ENCODE data around the gene OXCT2. TPM values are rescaled to one million over a fixed set of nuclear protein-coding genes. Genes with fewer than 3 reads are reported as not detected.
"Not testable (repeated sequence)": the region's sequence is repeated elsewhere in the genome, so short reads cannot be mapped to it uniquely, and the experiment has no call there.

The OXCT2 gene
- total RNA-seq, 2 experiments from 2014 or later: not detected

DNA sequence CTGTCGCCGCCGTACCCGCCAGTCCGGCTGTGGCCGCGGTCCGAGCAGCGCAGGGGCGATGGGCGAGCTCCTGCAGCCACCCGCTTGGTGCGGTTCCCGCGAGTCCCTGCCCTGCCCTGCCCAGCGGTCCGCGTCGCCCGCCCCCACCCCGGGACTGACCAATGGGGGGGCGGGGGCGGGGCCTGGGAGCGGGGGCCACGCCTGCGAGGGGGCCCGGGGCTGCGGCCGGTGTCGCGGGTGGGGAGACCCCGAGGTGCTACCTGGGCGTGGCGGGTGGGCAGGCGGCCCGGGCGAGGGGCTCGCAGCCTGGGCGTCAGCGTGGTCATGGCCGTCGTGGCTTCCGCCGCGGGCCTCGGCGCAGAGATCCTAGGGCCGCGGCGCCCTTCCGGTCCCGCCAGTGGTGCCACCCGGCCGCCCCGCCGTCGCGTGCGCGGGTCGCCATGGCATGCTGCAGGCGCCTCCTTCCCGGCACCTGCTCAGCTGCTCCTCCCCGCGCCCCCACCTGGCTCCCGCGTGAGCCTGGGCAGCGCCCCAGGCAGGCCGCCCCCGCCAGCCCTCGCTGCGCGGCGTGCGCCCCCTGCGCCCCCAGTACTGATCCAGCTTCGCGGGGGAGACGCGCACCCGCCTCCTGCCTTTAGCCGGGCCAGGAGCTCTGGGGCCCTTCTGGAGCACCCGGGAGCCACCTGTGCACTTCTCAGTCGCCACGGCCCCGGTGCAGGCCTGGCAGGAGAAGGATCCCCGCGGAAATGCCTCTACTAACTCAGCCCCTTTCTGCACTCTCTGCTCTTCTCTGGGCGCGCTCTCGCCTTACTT, 17.8 kb upstream of the OXCT2 start, which contains the start of gene BMP8B:
BMP8B (minus strand) TSS at position 108 of the 813 bp plus-strand sequence. CDS start 380 bp downstream, outside the sequence.
- Histone ChIP-seq H3K27ac (ENCODE audit: low read depth in 1 of 2, low read length in 2 of 2) (no peak within 1 kb of the TSS), H3K27me3 (ENCODE audit: control insufficient read depth in 1 of 2, insufficient read depth in 2 of 2, low read length in 2 of 2) (peaks cover 6% of the 10 kb centered on the region in 2 experiments), H3K4me3 (ENCODE audit: low read length) (peak within 1 kb of the TSS; percentile 47), H3K9me3 (ENCODE audit: control insufficient read depth in 1 of 2, insufficient read depth in 1 of 2, low read length in 2 of 2) (no peaks in the 10 kb centered on the region), H3K4me1 (ENCODE audit: insufficient read depth, low read length) (peaks cover 15% of the 10 kb centered on the region), H3K36me3 (ENCODE audit: insufficient read depth, low read length) (no peaks in the 10 kb centered on the region)
- Mint-ChIP-seq H3K4me1 (ENCODE audit: low read depth) (peaks cover 5% of the 10 kb centered on the region), H3K9me3 (no peaks in the 10 kb centered on the region), H3K27me3 (peaks cover 45% of the 10 kb centered on the region), H3K4me3 (peak within 1 kb of the TSS; percentile 76), H3K36me3 (ENCODE audit: low read depth) (no peaks in the 10 kb centered on the region), H3K27ac (no peak within 1 kb of the TSS)
- CTCF ChIA-PET: interaction anchor here (2.8 kb wide), 1 partner anchor 11 kb away, joined by 14 read pairs; no protein-coding TSS in a partner anchor
- POLR2A ChIA-PET: no interaction called here
- TF ChIP-seq, protein P1, sequence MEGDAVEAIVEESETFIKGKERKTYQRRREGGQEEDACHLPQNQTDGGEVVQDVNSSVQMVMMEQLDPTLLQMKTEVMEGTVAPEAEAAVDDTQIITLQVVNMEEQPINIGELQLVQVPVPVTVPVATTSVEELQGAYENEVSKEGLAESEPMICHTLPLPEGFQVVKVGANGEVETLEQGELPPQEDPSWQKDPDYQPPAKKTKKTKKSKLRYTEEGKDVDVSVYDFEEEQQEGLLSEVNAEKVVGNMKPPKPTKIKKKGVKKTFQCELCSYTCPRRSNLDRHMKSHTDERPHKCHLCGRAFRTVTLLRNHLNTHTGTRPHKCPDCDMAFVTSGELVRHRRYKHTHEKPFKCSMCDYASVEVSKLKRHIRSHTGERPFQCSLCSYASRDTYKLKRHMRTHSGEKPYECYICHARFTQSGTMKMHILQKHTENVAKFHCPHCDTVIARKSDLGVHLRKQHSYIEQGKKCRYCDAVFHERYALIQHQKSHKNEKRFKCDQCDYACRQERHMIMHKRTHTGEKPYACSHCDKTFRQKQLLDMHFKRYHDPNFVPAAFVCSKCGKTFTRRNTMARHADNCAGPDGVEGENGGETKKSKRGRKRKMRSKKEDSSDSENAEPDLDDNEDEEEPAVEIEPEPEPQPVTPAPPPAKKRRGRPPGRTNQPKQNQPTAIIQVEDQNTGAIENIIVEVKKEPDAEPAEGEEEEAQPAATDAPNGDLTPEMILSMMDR (IDR thresholded peaks at IDR 0.05): no peak
- DNase-seq (peak in 11 of 14 experiments; percentile 7 to 78 (median 35)), ATAC-seq (ENCODE audit: poor library complexity) (peak; percentile 67)
- intact Hi-C loops (cut with DNase I, micrococcal nuclease): no loop called here

DNA sequence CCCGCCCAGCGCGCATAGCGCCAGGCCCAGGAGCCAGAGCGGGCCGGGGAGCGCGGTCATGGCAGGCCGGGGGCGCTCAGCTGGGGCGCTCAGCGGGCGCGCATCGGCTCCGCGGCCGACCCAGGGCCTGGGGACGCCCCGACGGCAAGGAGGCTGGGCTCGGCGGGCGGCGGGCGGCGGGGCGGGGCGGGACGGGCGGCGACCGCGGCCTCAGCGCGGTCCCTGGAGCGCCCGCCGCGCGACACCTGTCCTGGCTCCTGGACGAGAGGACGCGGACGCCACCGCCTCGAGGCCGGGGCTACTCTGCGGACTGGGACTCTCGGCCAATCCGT, 17.2 kb upstream of the OXCT2 start:
- Histone ChIP-seq H3K27ac (ENCODE audit: low read depth in 1 of 2, low read length in 2 of 2) (no peak overlapping the region), H3K4me1 (ENCODE audit: insufficient read depth, low read length) (peaks cover 15% of the 10 kb centered on the region), H3K36me3 (ENCODE audit: insufficient read depth, low read length) (no peaks in the 10 kb centered on the region), H3K9me3 (ENCODE audit: control insufficient read depth in 1 of 2, insufficient read depth in 1 of 2, low read length in 2 of 2) (no peaks in the 10 kb centered on the region), H3K4me3 (ENCODE audit: low read length) (peak overlapping the region; percentile 29), H3K27me3 (ENCODE audit: control insufficient read depth in 1 of 2, insufficient read depth in 2 of 2, low read length in 2 of 2) (peaks cover 6% of the 10 kb centered on the region in 2 experiments)
- H3K36me3 Mint-ChIP-seq (ENCODE audit: low read depth): no peaks in the 10 kb centered on the region
- CTCF ChIA-PET: interaction anchor here (2.8 kb wide), 1 partner anchor 11 kb away, joined by 14 read pairs; no protein-coding TSS in a partner anchor
- peaks cover 5% of the 10 kb centered on the region for H3K4me1 Mint-ChIP-seq (ENCODE audit: low read depth)
- H3K27ac Mint-ChIP-seq: no peak overlapping the region
- no peaks in the 10 kb centered on the region for H3K9me3 Mint-ChIP-seq
- peaks cover 48% of the 10 kb centered on the region for H3K27me3 Mint-ChIP-seq
- H3K4me3 Mint-ChIP-seq: no peak overlapping the region
- TF ChIP-seq, protein P1 (IDR thresholded peaks at IDR 0.05): no peak
- peak; percentile 23 for ATAC-seq (ENCODE audit: poor library complexity)
- intact Hi-C loops (cut with DNase I, micrococcal nuclease): no loop called here
- POLR2A ChIA-PET: no interaction called here
- peak in 1 of 14 experiments; percentile 33 for DNase-seq

DNA sequence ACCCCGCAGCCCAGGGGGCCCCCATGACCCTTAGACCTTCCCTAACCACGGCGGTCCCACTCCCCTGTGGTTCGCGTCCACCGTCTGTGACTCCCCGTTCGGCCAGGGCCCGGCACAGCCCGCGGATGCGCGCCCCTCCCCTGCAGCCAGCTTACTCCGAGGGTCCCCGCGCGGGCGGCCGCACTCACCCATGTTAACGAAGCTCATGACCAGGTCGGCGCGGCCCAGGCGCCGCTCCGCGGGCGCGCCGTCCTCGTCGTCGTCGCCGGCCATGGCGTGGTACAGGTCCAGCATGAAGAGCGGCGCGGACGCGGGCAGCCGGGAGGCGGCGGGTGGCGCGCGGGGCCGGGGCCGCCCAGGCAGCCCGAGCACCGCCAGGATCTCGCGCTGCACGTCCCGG, 16.8 kb upstream of the OXCT2 start:
- intact Hi-C loops (cut with DNase I, micrococcal nuclease); POLR2A ChIA-PET; ATAC-seq (ENCODE audit: poor library complexity): not testable (repeated sequence)

More for the DNA sequence above, 16.8 kb upstream of the OXCT2 start:
- DNase-seq; H3K27ac ChIP-seq (ENCODE audit: low read depth in 1 of 2, low read length in 2 of 2); H3K4me3 ChIP-seq (ENCODE audit: low read length); H3K9me3 Mint-ChIP-seq; H3K4me3 Mint-ChIP-seq; H3K36me3 ChIP-seq (ENCODE audit: insufficient read depth, low read length); H3K27me3 ChIP-seq (ENCODE audit: control insufficient read depth in 1 of 2, insufficient read depth in 2 of 2, low read length in 2 of 2); H3K4me1 Mint-ChIP-seq (ENCODE audit: low read depth); H3K9me3 ChIP-seq (ENCODE audit: control insufficient read depth in 1 of 2, insufficient read depth in 1 of 2, low read length in 2 of 2); H3K36me3 Mint-ChIP-seq (ENCODE audit: low read depth); H3K27ac Mint-ChIP-seq: not testable (repeated sequence)
- H3K27me3 Mint-ChIP-seq: peaks cover 44% of the 10 kb centered on the region
- H3K4me1 ChIP-seq (ENCODE audit: insufficient read depth, low read length): peaks cover 15% of the 10 kb centered on the region
- CTCF ChIA-PET: interaction anchor here (1.4 to 2.8 kb wide), 2 partner anchors 11 to 12 kb away, joined by 3 to 14 read pairs; no protein-coding TSS in a partner anchor

All from CD4-positive, alpha-beta T cell (primary cell).